Breast epithelium (tissue), 4 donors: ENCODE data around the gene NXN. TPM values are rescaled to one million over a fixed set of nuclear protein-coding genes. Genes with fewer than 3 reads are reported as not detected.
A peak's percentile ranks its signal among the peaks of the same experiment; 100 is the strongest.

ENCODE experiments used
- DNase-seq, 2 donors: peaks; one replicate each; pipeline ENCODE4 v3.0.0-alpha.2; 2019; ENCODE audit warnings: low spot score in 2 of 2
- H3K27ac ChIP-seq, 2 donors: fragments of 200-600 bp; sonication (generic) in 1 of 2; one replicate each; pipeline ENCODE4 v1.5.1; 2016 to 2019; ENCODE audit warnings: mild to moderate bottlenecking in 1 of 2
- H3K27me3 ChIP-seq, 2 donors: fragments of 200-600 bp; sonication (generic) in 1 of 2; one replicate each; pipeline versions ENCODE4 v1.5.1 to v1.6.0; 2017 to 2019; ENCODE audit warnings: control low read depth in 1 of 2, mild to moderate bottlenecking in 1 of 2
- H3K36me3 ChIP-seq: fragments of 200-600 bp; one replicate; pipeline ENCODE4 v1.5.1; 2019
- H3K4me1 ChIP-seq, 2 donors: fragments of 200-600 bp; sonication (generic); one replicate each; pipeline ENCODE4 v1.5.1; 2016 to 2019; ENCODE audit warnings: control low read depth in 1 of 2
- H3K4me3 ChIP-seq, 3 donors: fragments of 200-600 bp; sonication (generic); 1 replicate in 2 of 3; 2 replicates in 1 of 3; pipeline ENCODE4 v1.5.1; 2016 to 2019; ENCODE audit warnings: mild to moderate bottlenecking in 3 of 3, moderate library complexity in 2 of 3
- H3K9me3 ChIP-seq, 2 donors: fragments of 200-600 bp; sonication (generic) in 1 of 2; one replicate each; pipeline ENCODE4 v1.5.1; 2016 to 2019; ENCODE audit warnings: control low read depth in 1 of 2
- POLR2A ChIP-seq: fragments of 450-650 bp; IDR thresholded peaks from one replicate; pipeline ENCODE4 v1.6.1; 2016; ENCODE audit warnings: antibody characterized with exemption, mild to moderate bottlenecking, moderate library complexity
- POLR2AphosphoS5 ChIP-seq, 3 donors: sonication (generic); formaldehyde crosslinking; IDR thresholded peaks; one replicate each; pipeline ENCODE4 v1.6.1; 2017; ENCODE audit warnings: antibody characterized with exemption in 3 of 3
- intact Hi-C: fragments of 100-400 bp; cut with DNase I; formaldehyde crosslinking; loops from one replicate; pipeline ENCODE4 v1.15.1; 2023; ENCODE audit warnings: low total_unique reads
- total RNA-seq, 3 donors: library from RNA; depleted of rRNA; stranded (reverse); fragments of >200 nt; gene quantifications; one replicate each; pipeline ENCODE4 v1.1.0, GENCODE V29; 2016
- TF ChIP-seq, protein P1 (sequence below), 3 donors: fragments of 450-650 bp; IDR thresholded peaks; one replicate each; pipeline ENCODE4 v1.5.1; 2016 to 2017; ENCODE audit warnings: antibody characterized with exemption in 3 of 3, mild to moderate bottlenecking in 3 of 3, moderate library complexity in 3 of 3

Gene NXN
- total RNA-seq, 3 donors from 2014 or later, result 9.3 to 14.3 (median 12.8) TPM

DNA sequence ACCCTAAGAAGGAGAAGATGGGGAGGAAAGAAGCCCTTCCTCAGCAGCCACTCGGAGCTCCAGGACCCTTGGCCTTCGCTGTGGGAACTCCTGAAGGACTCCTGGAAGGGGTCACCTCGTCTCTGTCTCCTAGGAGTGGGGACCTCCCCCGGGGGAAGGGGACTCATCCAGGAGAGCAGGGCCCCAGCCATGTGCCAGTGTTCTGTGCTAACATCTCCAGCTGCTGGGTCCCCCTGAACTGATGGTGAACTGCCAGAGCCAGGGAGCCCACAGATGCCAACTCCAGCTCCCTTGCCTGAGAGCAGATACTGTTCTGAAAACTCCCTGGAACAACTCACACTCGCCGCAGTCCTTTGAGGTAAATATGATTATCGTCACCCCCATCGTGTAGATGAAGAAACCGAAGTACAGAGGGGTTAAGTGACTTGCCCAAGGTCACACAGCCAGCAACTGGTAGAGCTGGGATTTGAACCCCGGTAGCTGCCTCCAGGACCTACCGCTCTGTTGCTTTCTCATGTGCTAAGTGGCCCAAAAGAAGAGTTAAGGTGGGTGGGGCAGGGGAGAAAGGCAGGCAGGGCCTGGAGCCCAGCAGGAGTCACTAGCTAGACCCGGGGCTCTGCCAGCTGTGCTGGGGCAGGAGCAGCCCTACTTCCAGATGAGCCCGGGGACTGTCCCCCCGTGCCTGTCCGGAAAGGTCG, 27.9 kb upstream of the NXN start:
- no peaks in the 10 kb centered on the region for H3K27me3 ChIP-seq
- H3K27ac ChIP-seq, result peak overlapping the region; percentile 72 to 88
- H3K4me1 ChIP-seq, result peaks cover 11 to 17% of the 10 kb centered on the region in 2 donors
- H3K36me3 ChIP-seq, result no peaks in the 10 kb centered on the region
- intact Hi-C loops, result no loop called here
- no peaks in the 10 kb centered on the region for H3K9me3 ChIP-seq
- no peak overlapping the region for H3K4me3 ChIP-seq
- no peak for DNase-seq
- TF ChIP-seq POLR2AphosphoS5 (IDR thresholded peaks at IDR 0.05), result no peak
- TF ChIP-seq POLR2A, result no peak
- TF ChIP-seq, protein P1, sequence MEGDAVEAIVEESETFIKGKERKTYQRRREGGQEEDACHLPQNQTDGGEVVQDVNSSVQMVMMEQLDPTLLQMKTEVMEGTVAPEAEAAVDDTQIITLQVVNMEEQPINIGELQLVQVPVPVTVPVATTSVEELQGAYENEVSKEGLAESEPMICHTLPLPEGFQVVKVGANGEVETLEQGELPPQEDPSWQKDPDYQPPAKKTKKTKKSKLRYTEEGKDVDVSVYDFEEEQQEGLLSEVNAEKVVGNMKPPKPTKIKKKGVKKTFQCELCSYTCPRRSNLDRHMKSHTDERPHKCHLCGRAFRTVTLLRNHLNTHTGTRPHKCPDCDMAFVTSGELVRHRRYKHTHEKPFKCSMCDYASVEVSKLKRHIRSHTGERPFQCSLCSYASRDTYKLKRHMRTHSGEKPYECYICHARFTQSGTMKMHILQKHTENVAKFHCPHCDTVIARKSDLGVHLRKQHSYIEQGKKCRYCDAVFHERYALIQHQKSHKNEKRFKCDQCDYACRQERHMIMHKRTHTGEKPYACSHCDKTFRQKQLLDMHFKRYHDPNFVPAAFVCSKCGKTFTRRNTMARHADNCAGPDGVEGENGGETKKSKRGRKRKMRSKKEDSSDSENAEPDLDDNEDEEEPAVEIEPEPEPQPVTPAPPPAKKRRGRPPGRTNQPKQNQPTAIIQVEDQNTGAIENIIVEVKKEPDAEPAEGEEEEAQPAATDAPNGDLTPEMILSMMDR (IDR thresholded peaks at IDR 0.05), result no peak

DNA sequence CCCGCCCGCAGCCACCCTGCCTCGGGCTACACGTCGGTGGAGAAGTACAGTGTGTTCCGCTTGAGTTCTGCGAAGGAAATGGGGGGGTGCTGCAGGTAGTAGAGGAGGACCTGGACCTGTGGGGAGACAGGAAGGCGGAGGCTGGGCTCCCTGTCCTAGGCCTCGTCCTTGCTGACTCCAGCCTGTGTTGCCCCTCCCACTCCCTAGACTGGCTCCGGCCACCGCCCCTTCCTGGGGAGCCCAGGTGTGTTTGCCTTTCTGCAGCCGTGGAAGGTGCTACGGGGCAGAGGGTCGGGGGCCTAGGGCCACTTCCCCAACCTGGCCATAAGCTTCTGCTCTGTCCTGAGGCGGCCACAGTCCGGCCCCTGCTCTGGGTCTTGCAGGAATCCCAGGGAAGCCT, 26.5 kb upstream of the NXN start:
- no peaks in the 10 kb centered on the region for H3K36me3 ChIP-seq
- peak overlapping the region; percentile 73 to 76 for H3K27ac ChIP-seq
- TF ChIP-seq, protein P1 (IDR thresholded peaks at IDR 0.05), result no peak
- TF ChIP-seq POLR2A (no peak), POLR2AphosphoS5 (IDR thresholded peaks at IDR 0.05) (no peak)
- intact Hi-C loops, result no loop called here
- DNase-seq, result peak; percentile 46 to 58
- peak overlapping the region in 2 of 3 donors; percentile 0 to 25 for H3K4me3 ChIP-seq
- peaks cover 11 to 21% of the 10 kb centered on the region in 2 donors for H3K4me1 ChIP-seq
- no peaks in the 10 kb centered on the region for H3K9me3 ChIP-seq
- H3K27me3 ChIP-seq, result no peaks in the 10 kb centered on the region

DNA sequence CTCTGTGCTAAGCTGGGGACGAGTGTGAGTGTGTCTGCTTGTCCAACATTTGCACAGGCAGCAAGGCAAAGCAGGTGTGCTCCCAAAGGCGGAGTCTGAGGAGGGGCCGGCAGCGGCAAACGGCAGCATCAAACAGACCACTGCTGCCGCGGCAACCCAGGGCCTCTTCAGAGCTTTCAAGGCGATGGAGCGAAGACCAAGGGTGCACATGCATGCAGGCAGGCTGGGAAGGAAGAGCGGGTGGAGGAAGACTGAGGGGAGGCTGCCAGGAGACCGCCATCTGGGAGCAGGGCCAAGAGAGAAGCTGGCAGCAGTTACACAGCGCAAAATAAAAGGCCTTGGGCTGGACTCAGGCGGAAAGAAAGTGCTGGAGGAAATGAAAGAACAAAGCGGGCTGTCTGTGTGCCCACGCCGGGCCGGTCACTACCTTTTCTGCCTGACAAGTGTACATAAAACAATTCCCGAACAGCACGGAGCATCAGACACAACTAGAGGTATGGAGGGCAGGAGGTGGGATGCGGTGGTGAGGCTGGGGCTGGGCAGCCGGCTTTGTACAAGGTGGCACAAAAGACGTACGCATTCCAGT, 25.9 kb upstream of the NXN start:
- H3K4me3 ChIP-seq, result peak overlapping the region in 2 of 3 donors; percentile 0 to 25
- peaks cover 11 to 21% of the 10 kb centered on the region in 2 donors for H3K4me1 ChIP-seq
- TF ChIP-seq POLR2AphosphoS5 (IDR thresholded peaks at IDR 0.05) (peak in 2 of 3 donors; percentile 29 to 33), POLR2A (no peak)
- TF ChIP-seq, protein P1 (IDR thresholded peaks at IDR 0.05), result no peak
- no peaks in the 10 kb centered on the region for H3K27me3 ChIP-seq
- DNase-seq, result peak; percentile 58 to 75
- H3K27ac ChIP-seq, result peak overlapping the region; percentile 73 to 76
- intact Hi-C loops, result no loop called here
- H3K36me3 ChIP-seq, result no peaks in the 10 kb centered on the region
- H3K9me3 ChIP-seq, result no peaks in the 10 kb centered on the region

DNA sequence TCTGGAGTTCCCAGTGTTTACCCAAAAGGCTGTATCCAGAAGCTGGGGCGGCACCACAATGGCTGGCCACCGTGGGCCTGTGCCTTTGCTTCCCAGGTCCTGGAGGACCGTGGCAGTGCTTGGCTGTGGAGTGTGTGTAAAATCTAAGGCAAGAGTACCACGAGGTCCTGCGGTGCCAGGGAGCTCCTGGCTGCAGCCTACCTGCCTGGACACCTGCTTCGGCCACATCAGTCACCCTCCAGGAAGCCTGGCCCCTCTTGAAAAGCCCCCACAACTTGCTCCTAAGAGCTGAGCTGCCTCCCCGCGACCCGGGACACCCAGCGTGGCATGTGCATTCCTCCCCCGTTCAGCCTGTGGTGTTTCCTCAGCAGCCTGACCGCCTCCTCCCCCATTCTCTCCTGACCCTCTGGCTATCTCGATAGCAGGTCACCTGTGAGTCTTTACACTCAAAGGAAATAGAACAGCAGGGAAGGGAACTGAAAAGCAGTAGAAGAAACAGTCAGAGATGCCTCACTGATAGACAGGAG, 25.3 kb upstream of the NXN start:
- Histone ChIP-seq H3K4me3 (no peak overlapping the region), H3K4me1 (peaks cover 11 to 21% of the 10 kb centered on the region in 2 donors), H3K27me3 (no peaks in the 10 kb centered on the region), H3K9me3 (no peaks in the 10 kb centered on the region), H3K27ac (peak overlapping the region; percentile 73 to 76), H3K36me3 (no peaks in the 10 kb centered on the region)
- DNase-seq, result no peak
- TF ChIP-seq, protein P1 (IDR thresholded peaks at IDR 0.05), result no peak
- no peak for TF ChIP-seq POLR2AphosphoS5 (IDR thresholded peaks at IDR 0.05)
- TF ChIP-seq POLR2A, result no peak
- intact Hi-C loops, result no loop called here
